ENCODE results near the gene MAN2A1. TPM values are rescaled to one million over a fixed set of nuclear protein-coding genes. Genes with fewer than 3 reads are reported as not detected.

MAN2A1 gene
- total RNA-seq, 1 donor from 2014 or later: 59.9 TPM

- ATAC-seq: no peak
- DNase-seq (ENCODE audit: low spot score): no peak
Measured at GRCh38 chr5:109678447-109678846, 11.3 kb upstream of the MAN2A1 start.

GRCh38 chr5:109681763-109682162, 8.0 kb upstream of the MAN2A1 start:
- no peak for DNase-seq (ENCODE audit: low spot score)

GRCh38 chr5:109682383-109682782, 7.3 kb upstream of the MAN2A1 start:
- ATAC-seq (no peak), DNase-seq (ENCODE audit: low spot score) (no peak)

More at GRCh38 chr5:109681763-109682162, 8.0 kb upstream of the MAN2A1 start:
- ATAC-seq: no peak

GRCh38 chr5:109685916-109686315, 3.8 kb upstream of the MAN2A1 start:
- DNase-seq (ENCODE audit: low spot score) (no peak), ATAC-seq (no peak)

- ATAC-seq (peak; percentile 20), DNase-seq (ENCODE audit: low spot score) (no peak)
Measured at GRCh38 chr5:109688630-109688969, 1.1 kb upstream of the MAN2A1 start.

- DNase-seq (ENCODE audit: low spot score) (peak; percentile 91), ATAC-seq (peak; percentile 84)
Measured at GRCh38 chr5:109688970-109689739, 572 bp upstream of the MAN2A1 start.

- ATAC-seq (peak; percentile 14), DNase-seq (ENCODE audit: low spot score) (peak; percentile 65)
Measured at GRCh38 chr5:109690242-109690974, 681 bp downstream of the MAN2A1 start.

GRCh38 chr5:109690975-109691574, 1.3 kb downstream of the MAN2A1 start:
- ATAC-seq (peak; percentile 53), DNase-seq (ENCODE audit: low spot score) (peak; percentile 82)

- ATAC-seq: no peak
- DNase-seq (ENCODE audit: low spot score): no peak
Measured at GRCh38 chr5:109691996-109692395, 2.3 kb downstream of the MAN2A1 start.

GRCh38 chr5:109692852-109693251, 3.1 kb downstream of the MAN2A1 start:
- ATAC-seq: no peak
- DNase-seq (ENCODE audit: low spot score): no peak

- ATAC-seq: no peak
- no peak for DNase-seq (ENCODE audit: low spot score)
Measured at GRCh38 chr5:109693535-109694400, 4.0 kb downstream of the MAN2A1 start.

GRCh38 chr5:109694451-109694891, 4.7 kb downstream of the MAN2A1 start:
- ATAC-seq (no peak), DNase-seq (ENCODE audit: low spot score) (no peak)

- ATAC-seq (no peak), DNase-seq (ENCODE audit: low spot score) (no peak)
Measured at GRCh38 chr5:109695005-109695926, 5.5 kb downstream of the MAN2A1 start.

GRCh38 chr5:109697339-109697738, 7.6 kb downstream of the MAN2A1 start:
- DNase-seq (ENCODE audit: low spot score): no peak
- no peak for ATAC-seq

GRCh38 chr5:109700516-109701153, 10.9 kb downstream of the MAN2A1 start:
- ATAC-seq (no peak), DNase-seq (ENCODE audit: low spot score) (no peak)

GRCh38 chr5:109701252-109701651, 11.5 kb downstream of the MAN2A1 start:
- ATAC-seq: no peak
- DNase-seq (ENCODE audit: low spot score): no peak

- DNase-seq (ENCODE audit: low spot score) (no peak), ATAC-seq (no peak)
Measured at GRCh38 chr5:109701792-109702191, 12.1 kb downstream of the MAN2A1 start.

GRCh38 chr5:109703166-109703565, 13.4 kb downstream of the MAN2A1 start:
- ATAC-seq (no peak), DNase-seq (ENCODE audit: low spot score) (no peak)

GRCh38 chr5:109703829-109704228, 14.1 kb downstream of the MAN2A1 start:
- ATAC-seq: peak; percentile 39
- DNase-seq (ENCODE audit: low spot score): no peak
